GM18519 (cell line): ENCODE data around the gene RHBDL3.
"Not testable (repeated sequence)": the region's sequence is repeated elsewhere in the genome, so short reads cannot be mapped to it uniquely, and the experiment has no call there.

Source experiments
- ATAC-seq: cut with Tn5 transposase; IDR thresholded peaks from one replicate; pipeline ENCODE4 v1.9.1; 2021; ENCODE audit warnings: mild to moderate bottlenecking, moderate library complexity; ENCODE audit not compliant: unreplicated experiment, low FRiP score

The RHBDL3 gene, protein sequence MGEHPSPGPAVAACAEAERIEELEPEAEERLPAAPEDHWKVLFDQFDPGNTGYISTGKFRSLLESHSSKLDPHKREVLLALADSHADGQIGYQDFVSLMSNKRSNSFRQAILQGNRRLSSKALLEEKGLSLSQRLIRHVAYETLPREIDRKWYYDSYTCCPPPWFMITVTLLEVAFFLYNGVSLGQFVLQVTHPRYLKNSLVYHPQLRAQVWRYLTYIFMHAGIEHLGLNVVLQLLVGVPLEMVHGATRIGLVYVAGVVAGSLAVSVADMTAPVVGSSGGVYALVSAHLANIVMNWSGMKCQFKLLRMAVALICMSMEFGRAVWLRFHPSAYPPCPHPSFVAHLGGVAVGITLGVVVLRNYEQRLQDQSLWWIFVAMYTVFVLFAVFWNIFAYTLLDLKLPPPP

DNA sequence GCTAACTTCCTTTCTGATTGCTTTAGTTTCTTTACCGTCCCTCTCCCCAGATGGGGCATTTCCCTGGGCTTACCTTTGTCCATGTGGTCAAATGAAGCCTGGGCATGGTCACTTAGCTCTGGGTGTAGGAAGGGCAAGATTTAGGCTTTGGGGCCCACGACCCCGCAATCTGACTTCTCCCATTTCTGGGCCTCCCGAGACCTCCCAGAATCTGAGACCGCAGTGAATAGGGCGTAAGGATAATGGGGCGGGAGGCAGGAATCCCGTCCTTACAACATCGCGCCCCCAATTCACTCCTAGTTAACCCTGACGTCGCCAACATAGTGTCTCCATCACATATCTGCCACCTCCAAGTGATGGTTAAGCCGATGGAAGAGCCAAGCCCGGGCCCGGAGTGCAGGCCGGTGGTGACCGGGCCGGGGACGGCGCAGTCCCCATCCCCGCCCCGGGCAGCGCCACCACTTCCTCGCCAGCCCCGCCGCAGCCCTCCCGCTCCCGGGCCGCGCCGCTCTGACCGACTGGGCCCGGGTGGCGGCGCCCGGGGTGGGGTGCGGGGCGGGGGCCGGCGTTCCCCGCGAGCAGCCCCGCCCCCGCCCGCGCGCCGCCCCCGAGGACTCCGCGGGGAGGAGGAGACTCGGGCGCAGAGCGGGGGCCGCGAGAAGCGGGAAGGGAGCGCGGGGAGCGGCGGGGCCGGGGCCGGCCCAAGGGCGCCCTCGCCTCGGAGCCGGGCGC is at the start of gene RHBDL3:
TSS of gene RHBDL3 (plus strand) at position 641 of the 732 bp plus-strand sequence. CDS start 358 bp downstream, outside the sequence.
- no peak for ATAC-seq

DNA sequence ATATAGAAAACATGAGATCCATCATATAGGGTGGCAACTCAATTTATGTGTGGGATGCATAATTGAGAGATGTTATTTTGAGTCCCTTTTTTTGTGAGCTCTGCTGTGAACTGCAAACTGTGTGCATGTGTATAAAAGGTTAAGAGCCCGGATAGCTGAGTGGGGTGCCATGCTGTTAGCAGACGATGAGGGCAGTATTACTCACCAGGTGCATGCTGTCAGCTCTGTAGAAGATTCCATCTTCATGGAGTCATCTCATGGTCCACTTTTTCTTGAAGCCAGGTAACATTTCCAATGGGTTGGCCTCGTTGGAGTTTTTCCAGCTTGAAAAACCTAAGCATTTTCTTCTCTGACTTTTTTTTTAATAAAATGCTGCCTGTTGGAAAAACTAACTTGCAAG is 43.0 kb upstream of the RHBDL3 start:
- no peak for ATAC-seq

DNA sequence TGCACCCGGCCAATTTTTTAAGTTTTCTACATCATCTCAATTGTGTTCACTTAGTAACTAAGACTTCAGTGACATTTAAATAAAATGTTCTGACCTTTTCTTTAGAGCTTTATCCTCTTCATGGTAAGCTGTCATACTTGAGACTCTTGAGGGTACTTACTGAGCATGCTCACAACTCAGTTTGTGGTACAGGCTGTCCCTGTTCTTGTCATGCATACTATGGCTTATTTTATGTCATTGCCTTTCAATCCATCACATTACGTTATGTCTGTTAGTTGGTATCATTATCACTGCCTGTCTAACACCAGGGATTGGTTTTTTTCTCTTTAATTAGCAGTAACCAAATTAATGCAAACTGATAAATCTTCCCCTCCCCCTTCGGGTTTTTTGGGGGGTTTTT is 41.9 kb upstream of the RHBDL3 start:
- ATAC-seq = no peak

DNA sequence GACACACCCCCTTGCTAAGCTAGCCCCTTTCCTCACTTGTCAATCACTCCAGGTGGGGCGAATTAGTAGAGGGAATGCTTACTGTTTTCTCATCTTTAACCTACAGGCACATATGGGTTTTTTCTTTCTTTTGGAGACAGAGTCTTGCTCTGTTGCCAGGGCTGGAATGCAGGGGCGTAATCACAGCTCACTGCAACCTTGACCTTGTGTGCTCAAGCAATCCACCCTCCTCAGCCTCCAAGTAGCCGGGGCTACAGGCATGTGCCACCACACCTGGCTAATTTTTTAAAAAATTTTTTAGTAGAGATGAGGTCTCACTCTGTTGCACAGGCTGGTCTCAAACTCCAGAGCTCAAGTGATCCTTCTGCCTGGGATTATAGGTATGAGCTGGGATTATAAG is 38.7 kb upstream of the RHBDL3 start:
- no peak for ATAC-seq

DNA sequence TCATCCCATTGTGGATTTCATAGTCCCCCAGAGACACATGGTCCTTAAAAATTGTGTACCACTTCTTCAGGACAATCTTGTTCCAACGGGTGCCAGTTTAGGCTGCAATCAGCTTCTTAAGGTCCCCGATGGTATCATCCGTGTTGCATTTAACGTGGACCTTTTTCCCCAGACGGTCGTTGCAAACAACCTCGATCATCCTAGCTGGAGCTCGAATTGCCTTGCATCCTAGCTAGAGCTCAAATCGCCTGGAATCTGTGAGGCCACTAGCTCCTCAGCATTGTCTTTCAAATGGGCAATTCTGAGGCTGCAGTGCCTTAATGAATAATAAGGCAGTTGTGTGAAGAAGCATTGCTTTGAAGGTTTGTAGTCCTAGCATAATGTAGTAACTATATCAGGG is 37.7 kb upstream of the RHBDL3 start:
- no peak for ATAC-seq

GRCh38 chr17:32235588-32235987 is 30.0 kb upstream of the RHBDL3 start:
- no peak for ATAC-seq

- no peak for ATAC-seq
These were observed 26.2 kb upstream of the RHBDL3 start for GRCh38 chr17:32239456-32239855.

- no peak for ATAC-seq
These were observed 24.9 kb upstream of the RHBDL3 start for GRCh38 chr17:32240750-32241149.

- no peak for ATAC-seq
These were observed 24.0 kb upstream of the RHBDL3 start for GRCh38 chr17:32241640-32242039.

DNA sequence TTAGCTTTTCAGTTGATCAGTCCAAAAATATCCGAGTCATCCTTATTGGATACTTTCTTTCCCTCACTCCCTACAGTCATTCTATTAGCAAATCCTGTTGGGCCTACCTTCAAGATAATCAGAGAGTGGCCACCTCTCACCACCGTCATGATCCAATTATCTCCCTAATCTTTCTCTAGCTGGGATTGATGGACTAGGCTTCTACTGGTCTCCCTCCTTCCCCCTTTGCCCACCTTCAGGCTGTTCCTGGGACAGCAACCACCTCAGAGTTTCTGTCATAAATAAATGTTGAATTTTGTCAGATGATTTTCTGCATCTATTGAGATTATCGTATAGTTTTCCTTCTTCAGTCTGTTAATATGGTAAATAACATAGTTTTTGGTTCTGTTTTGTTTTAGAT is 16.2 kb upstream of the RHBDL3 start:
- no peak for ATAC-seq

- no peak for ATAC-seq
These were observed 12.5 kb upstream of the RHBDL3 start for GRCh38 chr17:32253117-32253611.

DNA sequence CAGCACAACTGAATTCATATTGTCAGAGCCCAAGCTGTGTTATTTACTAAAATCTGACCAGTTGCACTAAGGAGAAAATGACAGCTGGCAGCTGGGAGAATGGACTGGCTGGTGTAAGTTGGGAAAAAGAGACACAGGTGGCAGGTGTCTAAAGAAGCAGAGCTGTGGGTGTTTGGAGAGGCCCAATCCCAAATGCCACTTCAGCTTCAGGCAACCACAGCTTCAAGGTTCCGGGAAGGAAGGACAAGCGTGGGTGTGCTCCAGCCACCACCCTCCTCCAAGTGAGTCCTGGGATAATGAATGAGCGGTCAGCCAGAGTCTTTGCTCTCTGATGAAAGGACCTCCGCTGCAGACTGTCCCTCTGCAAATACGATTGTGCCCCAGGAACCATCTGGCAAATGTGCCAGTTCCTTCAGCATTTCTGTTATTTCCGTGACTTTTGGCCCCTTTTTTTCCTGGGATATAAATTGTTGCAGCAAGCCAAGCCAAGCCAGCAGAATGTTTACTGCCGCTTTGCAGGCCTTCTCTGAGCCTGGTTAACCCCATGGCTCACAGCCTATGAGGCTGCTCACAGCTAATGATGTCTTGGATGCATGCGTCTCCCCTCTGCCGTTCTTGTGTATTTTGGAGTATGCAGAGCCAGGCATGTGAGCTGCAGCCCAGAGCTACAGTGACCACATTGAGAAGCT is 9.5 kb upstream of the RHBDL3 start:
- no peak for ATAC-seq

DNA sequence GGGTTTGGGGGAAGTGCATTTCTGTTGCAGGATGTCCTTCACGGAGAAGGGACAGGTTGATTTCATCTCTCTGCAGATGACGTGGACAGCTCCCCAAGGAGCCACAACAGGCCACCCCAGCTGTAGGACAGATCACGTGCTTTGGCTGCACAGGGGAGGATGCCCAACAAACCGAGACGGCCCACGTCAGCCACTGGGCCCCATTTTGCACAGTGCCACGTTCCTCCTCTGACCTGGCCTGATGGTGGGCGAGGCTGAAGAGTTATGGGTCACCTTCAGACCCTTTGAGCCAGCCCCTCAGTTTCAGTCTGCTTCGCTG is 9.0 kb upstream of the RHBDL3 start:
- no peak for ATAC-seq

- no peak for ATAC-seq
These were observed 7.1 kb upstream of the RHBDL3 start for GRCh38 chr17:32258383-32259140.

GRCh38 chr17:32259586-32259985 is 6.0 kb upstream of the RHBDL3 start:
- no peak for ATAC-seq

DNA sequence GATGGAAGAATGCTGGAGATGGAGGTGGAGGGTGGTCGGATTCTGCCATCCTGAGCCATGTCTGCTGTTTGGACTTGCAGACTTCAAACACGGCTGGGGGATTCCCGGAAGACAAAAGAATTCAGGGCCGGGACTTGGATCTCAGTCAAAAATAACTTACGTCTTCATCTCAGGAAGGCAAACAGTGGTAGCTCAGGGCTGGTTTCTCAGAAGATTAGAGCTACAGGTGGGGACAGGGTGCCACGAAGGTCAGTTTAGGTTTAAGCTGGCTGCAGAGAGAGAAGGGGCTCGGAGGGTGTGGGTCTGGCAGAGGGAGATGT is 4.3 kb upstream of the RHBDL3 start:
- no peak for ATAC-seq

DNA sequence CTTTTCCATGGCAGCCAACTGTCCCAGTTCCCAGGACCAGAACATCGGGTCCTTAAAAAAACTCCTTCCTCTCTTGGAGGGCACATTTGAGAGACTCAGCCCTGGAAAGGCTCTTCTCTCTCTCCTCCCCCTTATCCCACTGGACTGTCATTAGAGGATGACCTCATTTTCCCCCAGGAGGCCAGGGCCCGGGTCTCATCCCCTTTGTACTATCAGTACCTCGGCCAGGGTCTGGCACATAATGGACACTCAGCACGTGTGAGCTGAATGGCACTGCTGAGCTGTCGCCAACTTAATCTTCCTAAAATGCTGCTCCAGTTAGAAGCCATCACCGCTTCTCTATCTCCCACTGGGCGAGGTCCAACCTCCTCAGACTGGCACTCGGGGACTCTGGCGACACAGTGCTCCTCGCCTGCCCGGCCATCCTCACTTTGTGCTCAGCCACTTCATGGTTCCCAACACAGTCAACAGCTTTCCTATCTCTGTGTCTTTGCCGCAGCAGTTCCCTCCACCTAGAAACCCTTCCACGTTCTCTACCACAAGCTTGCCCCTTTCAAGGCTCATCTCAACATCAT is 3.6 kb upstream of the RHBDL3 start:
- no peak for ATAC-seq

DNA sequence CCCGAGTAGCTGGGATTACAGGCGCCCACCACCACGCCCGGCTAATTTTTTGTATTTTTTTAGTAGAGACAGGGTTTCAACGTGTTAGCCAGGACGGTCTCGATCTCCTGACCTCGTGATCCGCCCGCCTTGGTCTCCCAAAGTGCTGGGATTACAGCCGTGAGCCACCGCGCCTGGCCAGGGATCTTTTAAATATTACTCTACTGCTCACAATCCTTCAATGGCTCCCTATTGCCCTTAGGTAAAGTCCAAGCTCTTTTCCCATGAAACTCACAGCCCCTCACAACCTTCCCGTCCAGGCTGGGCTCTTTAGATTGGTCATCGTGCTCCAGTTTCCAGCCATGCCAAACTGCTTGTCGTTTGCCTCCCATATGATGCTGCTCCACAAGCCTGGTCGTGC is 2.1 kb upstream of the RHBDL3 start:
- ATAC-seq = not testable (repeated sequence)

- no peak for ATAC-seq
These were observed 1.4 kb upstream of the RHBDL3 start for GRCh38 chr17:32264140-32264799.

- ATAC-seq = no peak
These were observed 825 bp upstream of the RHBDL3 start for GRCh38 chr17:32264823-32265191.
